Heart left ventricle (tissue), 16 donors: ENCODE data around the gene CAMTA1. TPM values are rescaled to one million over a fixed set of nuclear protein-coding genes. Genes with fewer than 3 reads are reported as not detected.

Experiments
- ATAC-seq, 4 donors: fragments of 200-7000 bp; cut with Tn5 transposase; one replicate each; pipeline ENCODE4 v1.9.1; 2020 to 2022; ENCODE audit warnings: moderate library complexity in 4 of 4, mild to moderate bottlenecking in 3 of 4, moderate number of reproducible peaks in 1 of 4
- DNase-seq, 5 donors: peaks; one replicate each; pipeline ENCODE4 v3.0.0-alpha.2; 2020
- H3K27ac ChIP-seq, 12 donors: fragments of 200-600 bp; sonication (generic) in 4 of 12; one replicate each; pipeline versions ENCODE4 v1.5.0 to v1.8.0; 2016 to 2022; ENCODE audit warnings: mild to moderate bottlenecking in 2 of 12
- H3K27me3 ChIP-seq, 9 donors: fragments of 200-600 bp; sonication (generic) in 2 of 9; one replicate each; pipeline versions ENCODE4 v1.5.1 to v1.8.0; 2016 to 2022; ENCODE audit warnings: mild to moderate bottlenecking in 3 of 9
- H3K36me3 ChIP-seq, 9 donors: fragments of 200-600 bp; sonication (generic) in 2 of 9; one replicate each; pipeline versions ENCODE4 v1.5.0 to v1.8.0; 2018 to 2022; ENCODE audit warnings: mild to moderate bottlenecking in 2 of 9
- H3K4me1 ChIP-seq, 12 donors: fragments of 200-600 bp; sonication (generic) in 4 of 12; one replicate each; pipeline versions ENCODE4 v1.5.0 to v1.8.0; 2016 to 2022; ENCODE audit warnings: mild to moderate bottlenecking in 3 of 12
- H3K4me3 ChIP-seq, 12 donors: fragments of 200-600 bp; sonication (generic) in 4 of 12; one replicate each; pipeline versions ENCODE4 v1.5.0 to v1.8.0; 2017 to 2022; ENCODE audit warnings: mild to moderate bottlenecking in 9 of 12, moderate library complexity in 4 of 12
- H3K9me3 ChIP-seq, 12 donors: fragments of 200-600 bp; sonication (generic) in 4 of 12; one replicate each; pipeline versions ENCODE4 v1.5.0 to v1.8.0; 2016 to 2022; ENCODE audit warnings: mild to moderate bottlenecking in 1 of 12
- CTCF ChIP-seq, 12 donors: fragments of 200-600 bp; sonication (generic) in 4 of 12; IDR thresholded peaks; one replicate each; pipeline versions ENCODE4 v1.5.0 to v1.8.0; 2018 to 2022; ENCODE audit warnings: antibody characterized with exemption in 12 of 12, mild to moderate bottlenecking in 5 of 12
- POLR2A ChIP-seq, 2 donors: fragments of 450-650 bp; IDR thresholded peaks; one replicate each; pipeline ENCODE4 v1.6.1; 2017; ENCODE audit warnings: antibody characterized with exemption in 2 of 2, mild to moderate bottlenecking in 2 of 2, moderate library complexity in 2 of 2
- WGBS, 4 donors: extraction: QIAGEN DNeasy Blood & Tissue Kit in 2 of 4; methylation state at CpG; one replicate each; pipeline versions ENCODE4 v1.1.5 to v1.1.7; 2013 to 2018; 5-methylcytosine and 5-hydroxymethylcytosine counted together
- intact Hi-C, 10 donors: fragments of 100-400 bp; cut with DNase I; formaldehyde crosslinking; loops; one replicate each; pipeline versions ENCODE4 v1.11.1 to v1.14.2; 2022
- polyA plus RNA-seq, 2 donors: library from polyadenylated mRNA; stranded (reverse); fragments of 200-250 nt; gene quantifications; one replicate each; pipeline ENCODE4 v1.2.3, GENCODE V29; 2013
- total RNA-seq, 9 donors: library from RNA; depleted of rRNA in 2 of 9; stranded (reverse); fragments of >200 nt in 2 of 9; fragmentation: NEBNext Ultra II Directional in 3 of 9; extraction: Animal tissue kit (Norgen Biotek cat#: 25700) in 3 of 9; gene quantifications; one replicate each; pipeline versions ENCODE4 v1.1.0 to v1.2.4, GENCODE V29; 2016 to 2023
- donor health status: ischemic (EF 13 %, LVEDD 7.1; RV severe dilation, severe dysfunction).
- donor health status: healthy with polysubstance abuse.
- donor health status: DM: no; HTN: yes; CAD: no.
- donor health status: DM: no; HTN: no; CAD: no.
- donor health status: ischemic (EF 25% LVEDD 6.9; RV normal size, moderate dysfunction).
- donor health status: ischemic (EF 25% LVEDD 5.7; RV mildly dilated, moderate dysfunction).
- donor health status: healthy.
- donor health status: DM: yes; HTN: yes; CAD: no.
- donor health status: ischemic (EF 35%, LVEDD 5.7; RV mildly dilated, moderate dysfunction).
- donor health status: nonischemic (EF 11% LVEDD 7.7; RV severe dilation, severe dysfunction).
- donor health status: DM: yes; HTN: yes; CAD: no.
- donor health status: PGD.
- donor health status: ischemic (EF 29% LVEDD 5.4; RV normal size, mild dysfunction).
- donor health status: nonischemic (EF 23%, LVEDD 6.1; RV moderate dilation, normal function).

CAMTA1 gene
- total and polyA plus RNA-seq, 11 donors: 114 to 303 (median 137) TPM

- Histone ChIP-seq H3K4me3 (no peak overlapping the region), H3K9me3 (no peaks in the 10 kb centered on the region), H3K4me1 (peaks cover 0 to 19% (median 2%) of the 10 kb centered on the region in 12 donors), H3K27me3 (no peaks in the 10 kb centered on the region), H3K36me3 (no peaks in the 10 kb centered on the region), H3K27ac (no peak overlapping the region)
- 75 to 87% (median 84%) methylated on average over 8 to 11 of the region's 11 CpGs for WGBS, 4 donors
- DNase-seq (peak in 1 of 5 donors; percentile 28), ATAC-seq (no peak)
- intact Hi-C loops: loop anchor here in 1 of 10 donors (10.0 kb wide), 1 partner anchor 78 kb away; no protein-coding TSS in a partner anchor
- no peak for TF ChIP-seq POLR2A (IDR thresholded peaks at IDR 0.05)
- TF ChIP-seq CTCF (IDR thresholded peaks at IDR 0.05): no peak
Observed at GRCh38 chr1:7373251-7373650, 588.0 kb downstream of the CAMTA1 start.

- no peaks in the 10 kb centered on the region for H3K36me3 ChIP-seq
- DNase-seq (peak in 1 of 5 donors; percentile 51), ATAC-seq (no peak)
- H3K4me3 ChIP-seq: no peak overlapping the region
- no peaks in the 10 kb centered on the region for H3K27me3 ChIP-seq
- WGBS, 4 donors: 29 to 45% (median 36%) methylated on average over 13 to 14 of the region's 14 CpGs
- H3K27ac ChIP-seq: no peak overlapping the region
- intact Hi-C loops: loop anchor here in 1 of 10 donors (10.0 kb wide), 1 partner anchor 79 kb away; no protein-coding TSS in a partner anchor
- peaks cover 0 to 19% (median 3%) of the 10 kb centered on the region in 12 donors for H3K4me1 ChIP-seq
- TF ChIP-seq POLR2A (IDR thresholded peaks at IDR 0.05) (no peak), CTCF (IDR thresholded peaks at IDR 0.05) (no peak)
- no peaks in the 10 kb centered on the region for H3K9me3 ChIP-seq
Observed at GRCh38 chr1:7373876-7374562, 588.8 kb downstream of the CAMTA1 start.

DNA sequence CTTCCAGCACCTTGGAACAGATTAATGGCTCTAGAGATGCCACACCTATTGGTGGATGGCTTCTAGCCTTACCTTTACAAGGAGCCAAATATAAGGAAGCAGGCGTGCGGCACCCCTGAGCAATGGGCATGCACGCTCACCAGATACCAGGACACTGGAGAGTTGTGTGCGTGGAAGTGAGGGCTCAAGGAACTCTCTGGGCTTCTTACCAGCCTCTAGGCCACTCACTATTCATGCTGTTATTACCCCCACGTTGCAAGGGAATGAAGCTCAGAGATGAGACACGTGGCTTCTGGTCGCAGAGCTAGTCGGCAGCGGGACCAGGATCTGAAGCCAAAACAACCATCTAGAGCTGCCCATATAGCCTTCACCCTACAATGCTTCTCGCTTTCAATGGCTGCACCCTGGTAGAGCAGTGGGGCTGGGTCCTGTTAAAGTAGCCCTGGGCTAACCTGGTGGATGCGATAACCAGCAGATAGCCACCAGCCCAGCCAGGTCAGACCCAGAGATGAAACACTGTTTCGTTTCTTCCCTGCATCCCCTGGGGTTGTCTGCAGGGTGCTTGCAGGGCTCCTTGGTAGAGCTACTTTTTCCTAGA lies 589.4 kb downstream of the CAMTA1 start:
- TF ChIP-seq CTCF (IDR thresholded peaks at IDR 0.05) (no peak), POLR2A (IDR thresholded peaks at IDR 0.05) (no peak)
- peaks cover 0 to 17% (median 5%) of the 10 kb centered on the region in 12 donors for H3K4me1 ChIP-seq
- H3K27ac ChIP-seq: no peak overlapping the region
- intact Hi-C loops: loop anchor here in 1 of 10 donors (10.0 kb wide), 1 partner anchor 80 kb away; no protein-coding TSS in a partner anchor
- DNase-seq (peak in 1 of 5 donors; percentile 31), ATAC-seq (no peak)
- no peaks in the 10 kb centered on the region for H3K27me3 ChIP-seq
- no peak overlapping the region for H3K4me3 ChIP-seq
- H3K9me3 ChIP-seq: no peaks in the 10 kb centered on the region
- H3K36me3 ChIP-seq: no peaks in the 10 kb centered on the region
- WGBS, 4 donors: 95 to 96% (median 96%) methylated on average over 11 to 12 of the region's 12 CpGs

GRCh38 chr1:7375329-7375728 lies 590.1 kb downstream of the CAMTA1 start:
- intact Hi-C loops: loop anchor here in 1 of 10 donors (10.0 kb wide), 1 partner anchor 81 kb away; no protein-coding TSS in a partner anchor
- ATAC-seq: no peak
- H3K36me3 ChIP-seq: no peaks in the 10 kb centered on the region

More at GRCh38 chr1:7375329-7375728, 590.1 kb downstream of the CAMTA1 start:
- Histone ChIP-seq H3K4me1 (peaks cover 0 to 17% (median 5%) of the 10 kb centered on the region in 12 donors), H3K27me3 (peaks cover 0 to 1% (median 0%) of the 10 kb centered on the region in 9 donors), H3K27ac (no peak overlapping the region), H3K4me3 (no peak overlapping the region), H3K9me3 (no peaks in the 10 kb centered on the region)
- no peak for TF ChIP-seq POLR2A (IDR thresholded peaks at IDR 0.05)
- TF ChIP-seq CTCF (IDR thresholded peaks at IDR 0.05): no peak
- peak in 2 of 5 donors; percentile 6 to 33 for DNase-seq
- WGBS, 4 donors: 91 to 95% (median 94%) methylated on average over 7 of the region's 7 CpGs
